ENCODE data around the gene AUH. TPM values are rescaled to one million over a fixed set of nuclear protein-coding genes. Genes with fewer than 3 reads are reported as not detected.

Gene AUH
- total and polyA plus RNA-seq, 9 of the 15 experiments (the other 6 are each of a cell fraction or from before 2014, with no cell fraction given): 3.4 to 29.0 (median 10.1) TPM

DNA sequence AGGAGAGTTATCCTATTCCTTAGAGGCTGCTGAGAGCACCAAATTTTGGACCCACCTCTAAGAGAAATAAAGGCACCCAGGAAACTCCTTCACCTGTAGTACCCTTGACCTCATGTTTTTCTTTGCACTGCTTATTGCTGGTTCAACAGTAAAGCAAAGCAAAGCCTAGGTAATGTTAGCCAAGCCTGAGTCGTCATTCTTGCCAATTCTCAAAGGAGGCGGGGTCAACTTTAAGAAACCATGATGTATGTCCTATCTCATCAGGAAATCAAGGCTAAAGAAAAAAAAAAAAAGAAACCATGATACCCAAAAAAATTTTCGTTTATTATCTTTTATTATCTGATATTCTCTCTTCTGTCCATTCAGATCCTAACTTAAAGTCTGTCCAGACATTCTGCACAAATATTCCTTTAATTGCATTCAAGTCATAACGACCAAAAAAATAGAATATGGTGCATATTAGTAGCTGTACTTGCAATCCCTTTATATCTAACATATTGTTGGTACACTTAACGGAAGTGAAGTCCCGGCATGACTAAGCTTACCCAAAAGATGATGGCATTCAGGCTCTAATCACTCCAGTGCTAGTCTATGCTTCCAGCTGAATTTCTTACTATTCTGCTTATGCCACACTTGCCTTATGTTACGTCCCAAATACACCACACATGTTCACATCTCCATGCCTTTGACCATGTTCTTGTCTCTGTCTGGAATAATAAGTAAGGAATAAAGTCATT lies 1.8 kb downstream of the AUH start:
- FAIRE-seq (peak; percentile 72), DNase-seq (ENCODE audit: extremely low read depth in 1 of 4, low spot score in 3 of 4) (peak in 1 of 4 experiments; percentile 19), ATAC-seq (peak; percentile 8; the same call in 1 of the 3 replicates)
- no peaks in the 10 kb centered on the region for H3K9me1 ChIP-seq (ENCODE audit: control insufficient read depth, insufficient read depth, low read length)
- 0 out of 2 replicates have a peak overlapping the region, but pooled peaks have one; percentile 8 for H2AFZ ChIP-seq (ENCODE audit: low read depth, low read length)
- no TSS peak for BruUV-seq (replicated peaks)
- peaks cover 41% of the 10 kb centered on the region for H3K36me3 ChIP-seq (ENCODE audit: control insufficient read depth, insufficient read depth, low read length)
- peak overlapping the region; percentile 96 for H3K4me3 ChIP-seq
- peaks cover 50% of the 10 kb centered on the region for H3K79me2 ChIP-seq (ENCODE audit: control insufficient read depth, insufficient read depth, low read length)
- no peaks in the 10 kb centered on the region for H3K27me3 ChIP-seq (ENCODE audit: control insufficient read depth in 2 of 2, insufficient read depth in 2 of 2, low read length in 2 of 2)
- intact Hi-C loops (cut with micrococcal nuclease): no loop called here
- peaks cover 3% of the 10 kb centered on the region for H3K9me3 ChIP-seq (replicated peaks; ENCODE audit: control insufficient read depth, insufficient read depth, low read depth, low read length)
- peak overlapping the region; percentile 93 for H3K27ac ChIP-seq (ENCODE audit: extremely low read depth, low read depth, low read length)
- no peaks in the 10 kb centered on the region for H4K20me1 ChIP-seq (replicated peaks; ENCODE audit: control insufficient read depth, insufficient read depth, low read length)
- ChIA-PET CTCF (ENCODE audit: low intra/inter-chr PET ratio) (interaction anchor here (0.7 kb wide), 1 partner anchor 61 kb away, joined by 7 read pairs; no protein-coding TSS in a partner anchor), POLR2A (interaction anchor here (0.9 to 3.0 kb wide), 3 partner anchors 18 to 67 kb away, joined by 3 to 12 read pairs (median 7); partner anchors contain the start of gene NFIL3)
- peak overlapping the region; percentile 97 for H3K4me2 ChIP-seq (ENCODE audit: insufficient read depth, low read length)
- WGBS (ENCODE audit: insufficient coverage, low coverage, missing lambda C conversion rate): 18% methylated on average over 7 of the region's 7 CpGs
- H3K9ac ChIP-seq (ENCODE audit: insufficient read depth in 1 of 2, low read depth in 2 of 2, low read length in 2 of 2): peak overlapping the region in 1 of 2 experiments; percentile 92; a peak in 2 of 4 replicates
- in situ Hi-C loops (cut with MboI): loop anchor here (5.0 kb wide), 1 partner anchor 62 kb away; the partner anchor contains the start of gene NFIL3
- H3K4me1 ChIP-seq (replicated peaks in 1 of 2; ENCODE audit: control insufficient read depth in 2 of 2, insufficient read depth in 2 of 2, low read length in 2 of 2): peaks cover 13 to 15% of the 10 kb centered on the region in 2 experiments; a peak in 3 of 5 replicates
- no peak for TF ChIP-seq NFIX (CRISPR knock-in tag; IDR thresholded peaks at IDR 0.05; ENCODE audit: low read depth)
- TF ChIP-seq SMAD3 (CRISPR knock-in tag; conservative IDR thresholded peaks at IDR 0.05): no peak
- TF ChIP-seq, protein P1, sequence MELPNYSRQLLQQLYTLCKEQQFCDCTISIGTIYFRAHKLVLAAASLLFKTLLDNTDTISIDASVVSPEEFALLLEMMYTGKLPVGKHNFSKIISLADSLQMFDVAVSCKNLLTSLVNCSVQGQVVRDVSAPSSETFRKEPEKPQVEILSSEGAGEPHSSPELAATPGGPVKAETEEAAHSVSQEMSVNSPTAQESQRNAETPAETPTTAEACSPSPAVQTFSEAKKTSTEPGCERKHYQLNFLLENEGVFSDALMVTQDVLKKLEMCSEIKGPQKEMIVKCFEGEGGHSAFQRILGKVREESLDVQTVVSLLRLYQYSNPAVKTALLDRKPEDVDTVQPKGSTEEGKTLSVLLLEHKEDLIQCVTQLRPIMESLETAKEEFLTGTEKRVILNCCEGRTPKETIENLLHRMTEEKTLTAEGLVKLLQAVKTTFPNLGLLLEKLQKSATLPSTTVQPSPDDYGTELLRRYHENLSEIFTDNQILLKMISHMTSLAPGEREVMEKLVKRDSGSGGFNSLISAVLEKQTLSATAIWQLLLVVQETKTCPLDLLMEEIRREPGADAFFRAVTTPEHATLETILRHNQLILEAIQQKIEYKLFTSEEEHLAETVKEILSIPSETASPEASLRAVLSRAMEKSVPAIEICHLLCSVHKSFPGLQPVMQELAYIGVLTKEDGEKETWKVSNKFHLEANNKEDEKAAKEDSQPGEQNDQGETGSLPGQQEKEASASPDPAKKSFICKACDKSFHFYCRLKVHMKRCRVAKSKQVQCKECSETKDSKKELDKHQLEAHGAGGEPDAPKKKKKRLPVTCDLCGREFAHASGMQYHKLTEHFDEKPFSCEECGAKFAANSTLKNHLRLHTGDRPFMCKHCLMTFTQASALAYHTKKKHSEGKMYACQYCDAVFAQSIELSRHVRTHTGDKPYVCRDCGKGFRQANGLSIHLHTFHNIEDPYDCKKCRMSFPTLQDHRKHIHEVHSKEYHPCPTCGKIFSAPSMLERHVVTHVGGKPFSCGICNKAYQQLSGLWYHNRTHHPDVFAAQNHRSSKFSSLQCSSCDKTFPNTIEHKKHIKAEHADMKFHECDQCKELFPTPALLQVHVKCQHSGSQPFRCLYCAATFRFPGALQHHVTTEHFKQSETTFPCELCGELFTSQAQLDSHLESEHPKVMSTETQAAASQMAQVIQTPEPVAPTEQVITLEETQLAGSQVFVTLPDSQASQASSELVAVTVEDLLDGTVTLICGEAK (IDR thresholded peaks at IDR 0.05): no peak
- TF ChIP-seq, protein P1 (CRISPR knock-in tag; IDR thresholded peaks at IDR 0.05): no peak
- TF ChIP-seq, protein P2, sequence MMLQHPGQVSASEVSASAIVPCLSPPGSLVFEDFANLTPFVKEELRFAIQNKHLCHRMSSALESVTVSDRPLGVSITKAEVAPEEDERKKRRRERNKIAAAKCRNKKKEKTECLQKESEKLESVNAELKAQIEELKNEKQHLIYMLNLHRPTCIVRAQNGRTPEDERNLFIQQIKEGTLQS (IDR thresholded peaks at IDR 0.05): 0 out of 2 replicates have a peak, but pooled peaks have one; percentile 34
- TF ChIP-seq, protein P2 (CRISPR knock-in tag; conservative IDR thresholded peaks at IDR 0.05): no peak
- TF ChIP-seq, protein P3, sequence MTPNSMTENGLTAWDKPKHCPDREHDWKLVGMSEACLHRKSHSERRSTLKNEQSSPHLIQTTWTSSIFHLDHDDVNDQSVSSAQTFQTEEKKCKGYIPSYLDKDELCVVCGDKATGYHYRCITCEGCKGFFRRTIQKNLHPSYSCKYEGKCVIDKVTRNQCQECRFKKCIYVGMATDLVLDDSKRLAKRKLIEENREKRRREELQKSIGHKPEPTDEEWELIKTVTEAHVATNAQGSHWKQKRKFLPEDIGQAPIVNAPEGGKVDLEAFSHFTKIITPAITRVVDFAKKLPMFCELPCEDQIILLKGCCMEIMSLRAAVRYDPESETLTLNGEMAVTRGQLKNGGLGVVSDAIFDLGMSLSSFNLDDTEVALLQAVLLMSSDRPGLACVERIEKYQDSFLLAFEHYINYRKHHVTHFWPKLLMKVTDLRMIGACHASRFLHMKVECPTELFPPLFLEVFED (CRISPR knock-in tag; conservative IDR thresholded peaks at IDR 0.05): no peak
- no peak for TF ChIP-seq CC2D1A (IDR thresholded peaks at IDR 0.05)
- TF ChIP-seq ZNF384 (IDR thresholded peaks at IDR 0.05; ENCODE audit: low read depth, low read length): peak; percentile 74
- TF ChIP-seq ZFX (CRISPR knock-in tag; IDR thresholded peaks at IDR 0.05): no peak

Measured in K562 (cell line).